GM21825 (cell line): ENCODE measurements around the gene TLK1.
A peak's percentile ranks its signal among the peaks of the same experiment; 100 is the strongest.
"Not testable (repeated sequence)": the region's sequence is repeated elsewhere in the genome, so short reads cannot be mapped to it uniquely, and the experiment has no call there.

Source experiments
- ATAC-seq: cut with Tn5 transposase; IDR thresholded peaks from one replicate; pipeline ENCODE4 v1.9.1; 2021; ENCODE audit warnings: mild to moderate bottlenecking, moderate library complexity; ENCODE audit not compliant: unreplicated experiment

Gene TLK1

GRCh38 chr2:171146071-171146470 is 14.6 kb downstream of the TLK1 start:
- no peak for ATAC-seq

DNA sequence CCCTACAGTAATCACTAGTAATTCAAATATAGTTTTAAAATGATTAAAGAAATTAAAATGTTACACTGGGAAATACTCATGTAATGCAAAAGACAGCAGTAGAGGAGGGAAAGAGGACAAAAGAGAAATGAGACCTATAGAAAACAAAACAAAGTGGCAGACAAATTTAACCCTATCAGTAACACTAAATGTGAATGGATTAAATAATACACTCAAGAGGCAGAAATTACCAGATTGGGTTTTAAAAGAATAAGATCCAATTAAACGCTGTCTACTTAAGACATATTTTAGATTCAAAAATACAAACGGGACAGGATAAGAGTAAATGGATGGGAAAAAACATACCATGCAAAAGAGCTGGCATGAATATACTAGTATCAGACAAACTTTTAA is 17.0 kb downstream of the TLK1 start:
- no peak for ATAC-seq

GRCh38 chr2:171142398-171142797 is 18.3 kb downstream of the TLK1 start:
- no peak for ATAC-seq

DNA sequence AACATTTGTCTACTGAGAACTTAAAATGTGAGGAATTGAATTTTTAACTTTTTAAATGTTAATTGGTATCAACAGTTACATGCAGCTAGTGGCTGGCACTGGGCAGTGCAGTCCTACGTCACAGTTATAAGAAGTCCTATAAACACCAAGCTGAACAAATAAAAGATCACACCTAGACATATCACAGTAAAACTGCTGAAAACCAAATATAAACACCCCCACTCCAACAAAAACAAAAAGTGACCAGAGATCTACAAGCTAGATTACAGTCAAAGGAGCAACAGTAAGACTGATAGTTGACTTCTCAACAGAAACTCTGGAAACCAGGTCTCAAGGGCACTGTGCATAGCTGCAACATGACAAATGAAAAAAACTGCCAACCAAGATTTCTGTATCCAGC is 19.4 kb downstream of the TLK1 start:
- no peak for ATAC-seq

- no peak for ATAC-seq
Measured at GRCh38 chr2:171139860-171140259, 20.8 kb downstream of the TLK1 start.

GRCh38 chr2:171136024-171136423 is 24.7 kb downstream of the TLK1 start:
- ATAC-seq, result peak; percentile 79

- no peak for ATAC-seq
Measured at GRCh38 chr2:171134624-171135230, 26.0 kb downstream of the TLK1 start.

- no peak for ATAC-seq
Measured at GRCh38 chr2:171132086-171132485, 28.6 kb downstream of the TLK1 start.

DNA sequence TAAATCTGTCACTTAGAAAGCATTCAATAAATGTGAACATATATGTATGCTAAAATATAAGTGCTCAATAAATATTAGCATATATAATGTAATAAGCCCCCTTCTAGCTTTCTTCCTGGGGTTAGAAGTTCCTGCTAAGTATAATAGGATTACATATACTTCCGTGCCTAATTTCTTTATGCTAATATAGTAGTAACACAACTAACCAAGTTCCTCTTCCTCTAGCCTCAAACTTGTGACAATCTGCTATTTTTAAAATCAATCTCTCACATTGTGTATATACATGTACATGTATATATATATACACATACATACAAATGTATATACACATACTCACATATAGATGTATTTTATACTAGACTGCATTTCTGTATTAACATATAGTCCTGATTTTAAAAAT is 32.2 kb downstream of the TLK1 start:
- ATAC-seq, result no peak

- ATAC-seq, result no peak
Measured at GRCh38 chr2:171124541-171124940, 36.2 kb downstream of the TLK1 start.

DNA sequence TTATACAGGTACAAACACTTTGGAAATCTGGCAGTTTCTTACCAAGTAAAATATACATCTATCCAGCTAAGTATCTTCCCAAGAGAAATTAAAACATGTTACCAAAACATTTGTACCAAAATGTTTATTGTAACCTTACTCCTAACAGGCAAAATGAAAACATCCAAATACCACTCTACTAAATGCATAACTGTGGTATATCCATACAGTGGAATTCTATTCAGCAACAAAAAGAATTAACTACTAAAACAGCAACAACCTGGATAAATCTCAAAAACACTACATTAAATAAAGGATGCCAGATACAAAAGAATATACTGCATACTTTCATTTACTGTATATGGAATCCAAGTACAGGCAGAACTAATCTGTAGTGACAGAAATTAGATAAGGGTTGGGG is 51.1 kb downstream of the TLK1 start:
- ATAC-seq, result no peak

GRCh38 chr2:171109020-171109419 is 51.7 kb downstream of the TLK1 start:
- ATAC-seq, result no peak

- no peak for ATAC-seq
Measured at GRCh38 chr2:171107803-171108202, 52.9 kb downstream of the TLK1 start.

DNA sequence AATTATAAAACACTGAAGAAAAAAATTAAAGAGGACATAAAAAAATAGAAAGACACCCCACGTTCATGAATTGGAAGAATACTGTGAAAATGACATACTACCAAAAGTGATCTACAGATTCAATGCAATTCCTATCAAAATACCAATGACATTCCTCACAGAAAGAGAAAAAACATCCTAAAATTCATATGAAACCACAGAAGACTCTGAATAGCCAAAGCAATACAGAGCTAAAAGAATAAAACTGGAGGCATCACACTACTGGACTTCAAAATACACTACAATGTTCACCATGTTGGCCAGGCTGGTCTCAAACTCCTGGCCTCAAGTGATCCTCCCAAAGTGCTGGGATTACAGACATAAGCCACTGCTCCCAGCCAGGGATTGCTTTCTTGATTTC is 56.3 kb downstream of the TLK1 start:
- ATAC-seq, result no peak

DNA sequence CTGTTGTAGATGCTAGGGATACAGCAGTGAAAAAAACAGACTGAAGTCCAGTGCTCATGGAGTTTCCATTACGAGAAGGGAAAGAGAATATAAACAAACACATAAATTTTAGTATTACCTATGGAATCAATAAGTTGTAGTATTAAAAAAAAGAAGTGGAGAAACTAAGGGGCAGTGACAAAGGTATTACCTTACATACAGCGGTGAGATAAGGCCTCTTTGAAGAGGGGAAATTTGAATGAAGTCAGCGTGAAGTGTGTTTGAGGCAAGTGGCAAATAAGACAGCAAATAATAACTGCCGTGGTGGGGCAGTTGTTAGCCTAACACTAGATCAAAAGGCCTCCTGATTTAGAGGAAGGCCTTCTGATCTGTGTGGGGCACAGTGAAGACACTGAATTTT is 57.9 kb downstream of the TLK1 start:
- ATAC-seq, result no peak

DNA sequence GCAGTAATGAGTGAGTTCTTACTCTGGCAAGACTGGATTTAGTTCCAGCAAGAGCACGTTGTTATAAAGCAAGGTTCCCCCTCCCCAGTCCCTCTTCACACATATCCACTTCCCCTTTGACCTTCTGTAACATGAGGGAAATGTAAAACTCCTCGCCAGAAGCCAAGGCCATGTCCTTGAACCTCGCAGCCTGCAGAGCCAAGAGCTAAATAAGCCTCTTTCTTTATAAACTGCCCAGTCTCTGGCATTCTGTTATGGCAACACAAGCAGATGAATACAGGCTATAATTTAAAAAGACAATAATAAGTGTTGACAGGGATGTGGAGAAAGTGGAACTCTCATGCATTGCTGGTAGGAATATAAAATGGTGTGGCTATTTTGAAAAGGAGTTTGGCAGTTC is 60.3 kb downstream of the TLK1 start:
- ATAC-seq, result no peak

DNA sequence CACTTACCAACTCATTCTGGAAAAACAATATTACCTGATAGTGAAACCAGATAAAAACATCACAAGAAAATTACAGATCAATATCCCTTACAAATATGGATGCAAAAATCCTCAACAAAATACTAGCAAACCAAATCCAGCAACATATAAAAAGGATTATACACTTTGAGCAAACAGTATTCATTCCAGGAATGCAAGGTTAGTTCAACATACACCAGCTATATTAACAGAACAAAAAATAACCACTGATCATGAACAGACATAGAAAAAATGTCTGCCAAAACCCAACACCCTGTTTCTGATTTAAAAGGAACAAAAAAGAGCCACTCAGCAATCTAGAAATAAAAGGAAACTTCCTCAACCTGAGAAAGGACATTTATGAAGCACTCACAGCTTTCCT is 62.1 kb downstream of the TLK1 start:
- ATAC-seq, result no peak

DNA sequence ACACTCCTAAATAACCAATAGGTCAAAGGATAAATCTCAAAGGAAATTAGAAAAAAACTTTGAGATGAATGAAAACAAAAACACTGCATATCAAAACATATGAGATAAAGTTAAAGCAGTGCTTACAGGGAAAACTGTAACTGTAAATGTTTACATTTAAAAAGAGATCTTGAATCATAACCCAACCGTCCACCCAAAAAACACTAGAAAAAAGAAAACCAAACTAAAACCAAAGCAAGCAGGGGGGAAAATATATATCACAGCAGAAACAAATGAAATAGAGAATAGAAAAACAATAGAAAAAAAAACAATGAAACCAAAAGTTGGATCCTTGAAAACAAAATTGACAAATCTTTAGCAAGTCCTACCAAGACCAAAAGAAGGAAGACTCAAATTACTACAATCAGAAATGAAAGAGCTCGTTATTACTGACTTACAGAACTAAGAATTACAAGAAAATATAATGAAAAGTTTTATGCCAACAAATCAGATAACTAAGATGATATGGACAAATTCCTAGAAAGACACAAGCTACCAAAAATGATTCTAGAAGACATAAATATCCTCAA is 65.6 kb downstream of the TLK1 start:
- no peak for ATAC-seq

- not testable (repeated sequence) for ATAC-seq
Measured at GRCh38 chr2:171091517-171091916, 69.2 kb downstream of the TLK1 start.

DNA sequence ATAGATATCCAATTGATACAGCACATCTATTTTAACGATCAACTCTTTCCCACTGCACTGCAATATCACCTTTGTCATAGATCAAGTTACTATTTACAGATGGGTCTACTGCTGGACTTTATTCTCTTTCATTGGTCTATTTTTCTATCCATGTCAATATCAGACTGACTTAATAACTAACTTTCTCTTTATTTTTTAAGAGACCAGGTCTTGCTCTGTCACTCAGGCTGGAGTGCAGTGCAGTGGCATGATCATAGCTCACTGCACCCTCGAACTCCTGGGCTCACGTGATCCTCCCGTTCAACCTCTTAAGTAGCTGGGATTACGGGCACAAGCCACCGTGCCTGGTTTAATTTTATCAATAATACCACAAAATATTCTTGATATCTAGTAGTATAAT is 71.2 kb downstream of the TLK1 start:
- no peak for ATAC-seq

DNA sequence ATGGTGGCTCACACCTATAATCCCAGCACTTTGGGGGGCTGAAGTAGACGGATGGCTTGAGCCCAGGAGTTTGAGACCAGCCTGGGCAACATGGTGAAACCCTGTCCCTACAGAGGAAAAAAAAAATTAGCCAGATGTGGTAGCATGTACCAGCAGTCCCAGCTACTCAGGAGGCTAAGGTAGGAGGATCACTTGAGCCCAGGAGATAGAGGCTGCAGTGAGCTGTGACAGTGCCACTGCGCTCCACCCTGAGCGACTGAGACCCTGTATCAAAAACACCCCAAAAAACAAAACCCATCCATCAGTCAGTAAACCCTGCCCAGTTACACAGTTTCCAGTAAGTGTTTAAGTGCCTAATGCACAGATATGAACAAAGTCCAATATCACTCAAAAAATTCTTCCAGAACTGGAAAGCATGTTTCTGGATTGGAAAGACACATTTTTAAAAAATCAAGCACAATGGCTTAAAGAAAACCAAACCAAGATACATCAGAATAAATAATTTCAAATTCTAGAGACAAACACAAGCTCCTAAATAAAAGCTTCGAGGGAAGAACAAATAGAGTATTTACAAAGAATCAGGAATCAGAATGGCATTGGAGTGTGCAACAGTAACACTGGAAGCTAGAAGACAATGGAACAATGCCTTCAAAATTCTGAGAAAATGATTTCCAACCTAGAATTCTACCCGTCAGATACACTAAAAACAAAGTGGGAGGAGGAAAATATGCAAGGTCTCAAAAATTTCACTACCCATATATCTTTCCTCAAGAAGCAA is 72.4 kb downstream of the TLK1 start:
- no peak for ATAC-seq

GRCh38 chr2:171087547-171087946 is 73.1 kb downstream of the TLK1 start:
- no peak for ATAC-seq
